Measurements from ENCODE around the gene EPHA2.
"Not testable (repeated sequence)": the region's sequence is repeated elsewhere in the genome, so short reads cannot be mapped to it uniquely, and the experiment has no call there.

EPHA2 gene

DNA sequence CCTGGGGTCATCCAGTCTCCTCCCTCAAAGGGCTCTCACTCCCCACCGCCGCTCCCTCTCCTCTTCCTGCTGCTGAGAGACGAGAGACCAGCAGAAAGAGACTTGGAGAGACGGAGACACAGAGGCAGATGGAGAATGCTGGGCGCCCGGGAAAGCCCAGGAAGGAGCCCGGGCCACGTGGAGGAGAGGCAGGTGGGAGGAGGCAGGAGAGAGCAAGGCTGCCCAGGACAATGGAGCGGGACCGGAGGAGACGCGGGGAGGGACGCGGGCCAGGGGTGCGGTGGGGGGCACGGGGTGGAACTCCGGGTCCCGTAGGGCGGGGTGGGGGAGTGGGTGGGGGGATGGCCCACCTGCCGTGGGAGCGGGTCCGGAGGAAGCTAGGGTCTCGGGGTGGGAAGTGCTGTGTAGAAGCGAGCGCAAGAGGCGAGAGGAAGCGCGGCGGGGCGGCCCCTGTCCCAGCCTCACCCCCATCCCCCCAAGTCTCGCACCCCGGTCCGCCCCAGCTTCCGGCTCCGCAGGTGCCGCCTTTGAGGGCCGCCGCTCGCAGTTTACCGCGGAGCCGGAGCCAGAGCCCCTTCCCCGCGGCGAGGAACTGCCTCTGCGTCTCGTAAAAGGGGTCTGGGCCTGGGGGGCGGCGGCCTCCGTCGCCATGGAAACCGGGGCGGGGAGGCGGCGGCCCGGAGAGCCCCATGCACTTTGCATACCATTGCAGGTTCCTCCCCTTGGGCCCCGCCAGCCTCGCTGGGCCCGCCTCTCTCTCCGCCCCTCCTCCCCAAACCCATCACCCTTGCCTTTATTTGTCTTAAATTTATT is 11.7 kb upstream of the EPHA2 start:
- no peak for DNase-seq

DNA sequence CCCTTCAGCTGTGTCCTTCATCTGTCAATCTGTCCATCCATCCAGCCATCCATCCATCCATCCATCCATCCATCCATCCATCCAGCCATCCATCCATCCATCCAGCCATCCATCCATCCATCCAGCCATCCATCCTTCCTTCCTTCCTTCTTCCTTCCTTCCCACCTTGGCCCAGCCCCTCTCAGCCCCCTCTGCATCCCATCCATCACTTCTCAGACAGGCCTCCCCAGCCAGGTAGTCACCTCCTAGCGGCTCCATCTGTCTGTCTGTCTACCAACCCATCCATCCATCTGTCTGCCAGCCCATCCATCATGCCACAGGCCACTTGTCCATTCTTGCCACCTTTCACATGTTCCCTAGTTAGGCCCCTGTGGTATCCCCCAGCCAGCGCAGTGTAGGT is 10.2 kb upstream of the EPHA2 start:
- DNase-seq: no peak

DNA sequence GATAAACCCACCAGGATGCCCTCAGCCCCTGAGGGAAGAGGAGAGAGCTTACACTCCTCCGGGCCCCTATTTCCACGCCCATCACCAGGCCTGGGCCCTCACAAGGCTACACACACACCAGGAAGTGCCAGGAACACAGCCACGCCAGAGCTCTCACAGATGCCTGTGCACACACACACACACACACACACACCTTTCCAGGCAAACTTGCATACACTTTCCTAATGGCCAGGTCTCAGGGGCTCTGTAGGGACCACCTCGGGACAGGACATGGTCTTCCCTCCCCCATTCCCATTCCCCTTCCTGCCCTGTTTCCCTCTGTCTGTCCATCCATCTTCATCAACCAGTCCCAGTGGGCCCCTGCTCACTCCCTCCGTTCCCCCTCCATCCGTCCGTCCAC is 9.7 kb upstream of the EPHA2 start:
- no peak for DNase-seq

DNA sequence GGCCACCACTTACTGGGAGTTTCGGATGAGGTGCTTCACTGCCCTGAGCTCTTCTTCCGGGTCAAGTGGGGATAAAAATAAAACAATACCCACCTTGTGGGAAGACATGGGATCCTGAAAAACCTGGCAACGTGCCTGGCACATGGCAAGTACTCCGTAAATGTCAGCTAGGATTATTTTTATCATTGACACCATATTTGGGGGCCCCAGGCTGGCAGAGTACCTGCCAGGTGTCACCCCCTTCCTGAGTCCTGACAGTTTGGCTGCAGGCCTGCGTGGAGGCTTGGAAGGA is 9.2 kb upstream of the EPHA2 start:
- no peak for DNase-seq

DNA sequence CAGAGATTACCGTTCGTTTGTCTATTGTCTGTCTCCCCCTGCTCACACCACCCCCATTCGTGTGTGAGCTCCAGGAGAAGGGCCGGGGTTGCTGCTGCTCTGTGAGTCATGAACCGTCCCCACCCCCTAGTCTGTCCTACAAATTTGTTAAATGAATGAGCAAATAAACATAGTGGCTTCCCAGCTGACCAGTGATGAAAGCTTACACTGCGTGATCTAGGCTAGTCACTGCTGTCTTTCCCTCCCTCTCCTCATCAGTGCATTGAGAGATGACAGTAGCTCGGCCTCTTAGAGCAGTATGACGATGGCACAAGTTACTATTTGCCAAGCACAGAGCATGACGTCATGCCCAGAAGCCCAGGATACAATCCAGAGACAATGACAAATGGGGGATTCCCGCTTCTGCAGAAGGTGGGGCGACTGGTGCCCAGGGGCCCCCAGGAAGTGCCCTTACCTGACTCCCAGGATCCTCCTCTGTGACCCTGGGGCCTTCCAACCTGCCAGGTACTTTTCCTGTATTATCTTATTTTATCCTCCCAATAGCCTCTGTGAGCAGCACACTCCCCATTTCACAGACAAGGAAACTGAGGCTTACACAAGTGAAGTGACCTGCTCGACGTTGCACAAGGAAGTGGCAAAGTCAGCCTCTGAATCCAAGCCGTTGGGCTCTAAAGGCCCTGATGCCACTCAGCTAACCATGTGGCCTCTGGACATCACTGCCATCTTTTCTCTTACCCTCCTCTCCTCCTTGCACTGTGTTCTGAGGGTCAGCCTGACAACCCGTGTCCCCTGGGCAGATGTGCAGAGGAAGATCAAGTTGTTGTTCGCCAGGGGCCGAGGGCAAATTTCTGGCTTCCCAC is 8.6 kb upstream of the EPHA2 start:
- DNase-seq: peak; percentile 10

DNA sequence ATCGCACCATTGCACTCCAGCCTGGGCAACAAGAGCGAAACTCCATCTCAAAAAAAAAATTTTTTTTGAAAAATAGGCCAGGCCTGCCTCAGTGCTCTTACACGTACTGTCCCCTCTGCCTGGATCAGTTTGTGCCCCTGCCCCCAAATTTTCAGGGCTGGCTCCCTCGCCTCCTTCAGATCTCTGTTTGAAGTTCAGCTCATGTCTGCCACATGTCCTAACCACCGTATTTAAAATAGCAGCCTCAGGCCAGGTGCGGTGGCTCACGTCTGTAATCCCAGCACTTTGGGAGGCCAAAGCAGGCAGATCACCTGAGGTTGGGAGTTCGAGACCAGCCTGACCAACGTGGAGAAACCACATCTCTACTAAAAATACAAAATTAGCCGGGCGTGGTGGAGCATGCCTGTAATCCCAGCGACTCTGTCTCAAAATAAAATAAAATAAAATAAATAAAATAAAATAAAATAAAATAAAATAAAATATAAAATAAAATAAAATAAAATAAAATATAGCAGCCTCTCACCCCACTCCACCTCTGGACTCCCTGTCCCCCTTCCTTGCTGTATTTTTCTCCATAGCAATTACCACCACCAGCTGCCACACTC is 7.8 kb upstream of the EPHA2 start:
- DNase-seq: not testable (repeated sequence)

DNA sequence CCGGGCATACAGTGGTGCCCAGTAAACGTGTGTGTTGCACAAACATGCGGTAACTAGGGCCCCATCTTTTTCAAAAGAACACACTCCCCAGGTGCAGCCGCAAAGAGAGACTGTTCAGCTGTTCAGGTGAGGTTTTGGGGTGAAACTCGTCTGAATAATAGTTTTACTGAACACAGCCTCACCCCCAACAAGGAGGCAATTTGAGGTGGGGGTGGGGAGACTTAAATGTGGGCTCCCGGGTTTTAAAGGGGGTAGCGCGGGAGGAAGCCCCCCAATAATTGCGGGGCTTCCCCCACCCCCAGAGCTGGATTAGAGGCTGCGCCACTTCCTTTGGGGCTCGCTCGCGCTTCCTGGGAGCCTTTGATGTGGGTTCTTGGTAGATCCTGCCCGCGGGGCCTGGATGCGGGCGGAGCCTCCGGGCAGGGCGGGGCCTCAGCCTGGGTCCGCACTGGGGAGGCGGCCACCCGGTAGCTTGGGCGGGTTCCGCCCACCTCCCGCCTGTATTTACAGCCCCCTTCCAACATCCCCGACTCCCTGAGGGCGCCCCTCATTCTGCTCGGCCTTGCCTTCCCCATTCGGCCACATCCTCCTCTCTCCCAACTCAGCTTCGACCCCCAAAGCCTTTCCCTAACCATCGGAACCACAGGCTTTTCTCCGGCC is 6.4 kb upstream of the EPHA2 start:
- DNase-seq: no peak

DNA sequence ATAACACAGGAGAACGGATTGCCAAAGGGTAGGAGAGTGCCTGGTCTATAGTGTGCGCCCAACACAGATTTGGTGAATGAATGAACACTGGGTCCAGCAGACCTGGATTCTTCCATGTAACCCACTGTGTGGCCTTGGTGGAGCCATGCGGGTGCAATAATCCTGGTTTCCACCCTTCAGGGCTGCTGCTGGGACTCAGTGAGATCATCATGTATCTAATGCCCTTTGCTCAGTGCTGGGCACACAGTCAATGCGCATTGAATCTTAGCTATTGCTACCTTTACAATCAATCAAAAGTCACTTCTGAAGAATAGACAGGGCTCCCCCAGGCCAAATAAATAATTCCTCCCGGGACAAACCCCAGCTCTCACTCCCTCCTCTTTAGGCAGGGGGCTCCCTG is 5.8 kb upstream of the EPHA2 start:
- DNase-seq: no peak

DNA sequence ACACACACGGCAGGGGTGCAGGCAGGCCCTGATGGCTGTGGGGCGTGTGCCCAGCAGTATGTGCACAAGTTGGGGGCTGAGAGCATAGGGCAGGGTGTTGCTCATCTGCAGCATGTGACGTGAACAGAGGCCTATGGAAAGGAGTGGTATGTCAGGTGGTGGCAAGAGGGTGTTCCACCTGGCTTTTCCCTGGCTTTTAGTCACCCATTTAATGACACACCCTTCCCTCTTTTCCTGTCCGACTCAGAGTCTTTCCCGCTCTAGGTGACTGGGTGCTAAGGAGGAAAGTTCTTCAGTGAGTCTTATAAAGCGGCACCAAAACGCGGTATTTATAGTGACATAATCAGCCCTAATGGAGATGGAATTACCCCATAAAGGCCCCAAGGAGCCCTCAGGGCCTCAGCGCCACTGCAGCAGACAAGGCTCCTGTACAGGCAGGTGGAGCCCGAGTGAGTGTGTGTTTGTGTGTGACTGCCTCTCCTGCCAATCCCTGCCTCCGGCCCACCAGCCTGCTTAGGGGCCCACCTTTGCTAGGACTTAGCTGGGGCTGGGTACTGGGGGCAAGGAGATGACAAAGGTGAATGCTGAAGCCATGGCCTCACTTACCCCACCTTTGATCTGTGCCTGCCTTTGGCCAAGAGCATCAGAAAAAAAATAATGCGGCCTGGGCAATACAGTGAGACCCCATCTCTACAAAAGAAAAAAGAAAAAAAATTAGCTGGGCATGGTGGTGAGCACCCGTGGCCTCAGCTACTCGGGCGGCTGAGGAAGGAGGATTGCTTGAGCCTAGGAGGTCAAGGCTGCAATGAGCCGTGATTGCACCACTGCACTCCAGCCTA is 3.3 kb upstream of the EPHA2 start:
- DNase-seq: no peak

DNA sequence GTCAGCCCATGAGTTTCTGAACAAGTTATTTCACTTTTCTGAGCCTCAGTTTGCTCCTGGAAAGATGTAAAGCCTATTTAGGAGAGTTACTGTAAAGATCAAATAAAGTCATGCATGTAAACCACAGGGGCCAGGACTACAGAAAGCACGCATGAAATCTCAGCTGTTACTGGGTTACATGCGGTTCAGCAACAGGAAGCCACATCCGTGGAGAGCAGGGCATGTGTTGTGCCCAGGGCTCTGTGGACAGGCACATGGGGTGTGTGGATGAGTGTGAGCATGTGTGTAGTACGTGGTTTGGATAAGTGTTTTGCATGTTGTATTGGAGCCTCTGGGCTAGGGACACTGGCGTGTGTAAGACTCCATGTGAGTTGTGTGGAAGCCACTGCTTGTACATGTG is 2.2 kb upstream of the EPHA2 start:
- DNase-seq: no peak

DNA sequence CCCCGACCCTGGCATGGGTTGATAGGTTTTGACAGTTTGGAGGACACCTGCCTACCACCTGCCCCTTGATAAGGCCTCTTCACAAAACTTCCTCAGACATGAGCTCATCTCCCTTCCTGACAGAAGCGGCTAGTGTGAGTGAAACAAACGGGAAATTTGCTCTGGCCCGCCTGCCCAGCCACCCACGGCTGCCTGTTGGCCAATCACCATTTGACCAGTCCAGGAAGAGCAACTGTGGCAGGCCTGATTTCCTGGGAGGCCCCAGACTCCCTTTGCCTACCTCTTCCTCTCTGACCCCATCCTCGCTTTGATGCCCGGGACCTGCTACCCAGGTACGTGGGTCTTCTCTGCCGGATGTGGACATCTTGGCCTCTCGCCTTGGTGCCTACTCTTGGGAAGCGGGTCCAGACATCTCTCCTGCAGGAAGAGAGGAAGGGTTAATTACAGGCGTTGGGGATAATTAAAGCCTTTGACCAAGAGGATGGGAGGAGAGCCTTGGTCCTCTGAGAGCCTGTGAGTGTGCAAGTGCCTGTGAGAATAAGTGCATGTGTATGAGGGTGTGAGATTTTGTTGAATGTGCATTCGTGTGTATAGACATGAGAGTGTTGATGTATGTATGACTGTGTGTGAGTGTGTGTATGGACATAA is 1.1 kb upstream of the EPHA2 start:
- DNase-seq: no peak

DNA sequence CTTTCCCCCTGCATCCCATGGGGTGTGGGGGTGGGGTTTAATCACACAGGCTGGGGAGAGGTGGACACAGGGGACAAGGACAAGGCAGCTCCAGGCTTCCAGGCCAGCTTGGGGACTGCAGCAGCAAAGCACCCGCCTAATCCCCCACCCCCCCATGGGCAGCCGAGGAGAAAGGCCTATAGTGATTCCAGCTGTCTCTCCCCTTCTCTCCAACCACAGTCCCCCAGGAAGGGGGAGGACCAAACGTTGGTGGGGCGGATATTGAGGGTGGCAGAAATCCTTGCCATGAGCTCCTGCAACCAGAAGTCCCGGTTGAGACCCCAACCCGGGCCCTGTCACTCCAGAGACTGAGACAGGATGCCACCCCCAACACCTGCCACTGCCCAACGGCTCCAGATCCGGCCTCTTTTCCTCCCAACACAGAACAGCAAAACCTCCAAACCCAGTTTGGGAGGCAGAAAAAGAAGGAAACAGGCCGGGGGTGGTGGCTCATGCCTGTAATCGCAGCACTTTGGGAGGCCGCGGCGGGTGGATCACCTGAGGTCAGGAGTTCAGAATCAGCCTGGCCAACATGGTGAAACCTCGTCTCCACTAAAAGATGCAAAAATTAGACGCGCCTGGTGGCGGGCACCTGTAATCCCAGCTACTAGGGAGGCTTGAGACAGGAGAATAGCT is 1.7 kb downstream of the EPHA2 start:
- DNase-seq: no peak

DNA sequence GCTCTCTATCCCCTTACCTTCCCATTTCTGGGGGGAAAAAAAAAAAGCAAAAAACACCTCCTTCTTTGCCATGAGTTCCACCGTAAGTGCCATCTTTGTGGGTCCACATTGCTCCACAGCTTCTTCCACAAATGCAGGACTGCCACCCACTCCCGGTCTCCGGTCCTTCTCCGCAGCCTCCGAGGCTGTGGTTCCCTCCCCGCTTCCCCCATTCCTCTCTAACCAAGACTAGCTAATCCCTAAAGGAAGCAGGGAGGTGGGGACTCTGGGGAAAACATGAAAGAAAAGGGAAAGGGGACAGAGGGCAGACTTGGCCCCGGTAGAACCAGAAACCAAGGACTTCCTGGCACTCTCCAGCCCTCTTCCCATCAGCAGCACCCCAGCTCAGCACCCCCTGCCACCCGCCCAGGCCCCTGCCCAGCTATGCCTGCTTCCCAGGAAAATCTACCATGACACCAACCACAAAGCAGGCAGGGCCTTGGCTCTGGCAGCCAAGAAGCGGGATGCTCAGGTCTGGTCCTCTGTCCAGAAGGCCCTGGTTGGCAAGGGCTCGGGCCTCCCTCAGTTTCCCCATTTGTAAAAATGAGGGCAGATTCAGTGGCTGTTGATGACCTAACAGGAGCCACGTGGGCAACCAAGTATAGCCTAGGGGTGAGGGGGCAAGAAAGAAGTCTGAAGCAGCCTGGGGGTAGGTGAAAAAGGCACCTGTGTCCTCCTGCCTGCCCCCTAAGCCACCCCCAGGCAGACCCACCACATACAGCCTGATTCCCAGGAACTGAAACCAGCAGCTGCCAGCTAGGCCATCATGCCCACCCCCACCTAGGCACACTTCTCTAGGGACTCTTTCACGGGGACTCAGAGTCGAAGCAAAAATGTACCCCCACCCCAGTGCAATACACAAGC is 2.5 kb downstream of the EPHA2 start:
- DNase-seq: no peak

DNA sequence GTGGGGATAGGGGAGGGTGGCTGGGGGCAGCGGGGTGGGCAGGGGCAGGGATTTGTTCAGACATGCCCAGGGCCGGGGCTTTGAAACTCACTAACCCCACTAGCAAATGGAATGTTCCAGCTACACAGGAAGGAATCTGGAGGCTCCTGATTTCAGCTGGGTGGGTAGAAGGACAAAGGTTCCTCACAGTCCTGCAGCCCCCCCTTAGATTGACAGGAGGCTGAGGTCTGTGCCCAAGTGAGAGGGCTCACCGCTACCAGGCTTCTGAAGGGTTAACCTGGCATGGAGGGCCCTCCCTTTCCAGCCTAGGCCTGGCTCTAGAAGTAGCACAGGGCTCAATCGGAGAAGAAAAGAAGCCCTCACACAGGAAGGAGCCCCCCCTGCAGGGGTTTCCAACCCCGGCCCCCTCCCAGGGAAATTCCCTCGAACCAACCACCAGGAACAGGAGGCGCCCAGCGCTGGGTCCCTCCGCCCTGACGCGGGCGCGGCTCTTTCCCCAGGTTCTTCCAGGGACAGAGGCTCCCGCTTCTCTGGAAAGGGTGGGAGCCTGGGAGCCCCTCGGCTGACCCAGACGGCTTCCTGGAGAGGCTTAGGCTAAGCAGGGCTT is 3.3 kb downstream of the EPHA2 start:
- no peak for DNase-seq

DNA sequence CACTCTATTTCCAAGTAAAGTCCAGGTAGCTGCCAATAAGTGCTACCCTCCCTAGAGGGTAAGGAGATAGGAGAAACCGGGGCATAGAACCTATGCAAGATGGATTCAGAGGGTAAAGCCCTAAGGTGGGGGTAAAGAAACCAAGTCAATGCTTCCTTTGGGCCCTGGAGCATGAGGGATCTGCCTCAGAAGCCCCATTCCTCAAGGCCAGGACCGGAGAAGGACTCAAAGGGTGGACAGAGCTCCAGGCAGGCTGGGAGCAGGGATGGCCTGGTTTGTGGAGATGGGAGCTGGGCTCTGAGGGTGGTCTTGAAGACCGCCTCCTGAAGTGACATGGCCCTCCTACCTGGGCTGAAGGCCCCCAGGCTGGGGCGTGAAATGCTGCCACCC is 3.9 kb downstream of the EPHA2 start:
- DNase-seq: no peak

DNA sequence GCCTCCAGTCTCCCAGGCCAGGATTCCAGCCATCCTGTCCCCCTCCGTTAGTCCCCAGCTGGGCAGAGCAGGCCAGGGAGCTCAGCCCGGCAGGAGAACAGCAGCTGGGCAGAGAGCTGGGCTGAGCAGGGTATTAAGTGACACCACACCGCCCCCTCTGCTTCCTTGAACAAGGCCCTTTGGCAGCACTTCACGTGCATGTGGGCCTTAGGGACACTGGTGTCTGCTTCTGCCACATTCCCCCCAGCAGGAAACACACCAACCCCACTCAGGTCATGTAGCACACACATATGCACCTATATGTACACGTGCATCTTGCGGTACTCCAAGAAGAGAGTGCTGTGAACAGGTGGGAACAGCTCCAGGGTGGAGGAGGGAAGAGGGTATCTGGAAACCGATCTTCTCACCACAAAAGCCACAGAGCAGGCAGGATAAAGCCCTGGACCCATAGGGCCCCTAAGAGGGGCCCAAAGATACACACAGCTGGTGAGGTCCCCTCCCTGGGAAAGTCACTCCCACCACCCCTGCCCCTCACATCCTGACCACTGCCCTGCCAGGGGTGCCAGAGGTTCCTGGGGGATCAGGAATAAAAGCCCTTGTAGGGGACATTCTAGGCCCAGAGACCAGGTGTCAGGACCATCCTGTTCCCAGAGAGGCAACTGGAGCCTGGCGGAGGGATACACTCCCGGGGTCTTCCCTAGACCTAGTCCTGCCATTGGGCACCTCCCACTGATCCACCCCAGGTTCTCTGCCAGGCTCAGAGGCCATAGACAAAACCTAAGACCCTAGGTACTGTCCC is 4.5 kb downstream of the EPHA2 start:
- no peak for DNase-seq

DNA sequence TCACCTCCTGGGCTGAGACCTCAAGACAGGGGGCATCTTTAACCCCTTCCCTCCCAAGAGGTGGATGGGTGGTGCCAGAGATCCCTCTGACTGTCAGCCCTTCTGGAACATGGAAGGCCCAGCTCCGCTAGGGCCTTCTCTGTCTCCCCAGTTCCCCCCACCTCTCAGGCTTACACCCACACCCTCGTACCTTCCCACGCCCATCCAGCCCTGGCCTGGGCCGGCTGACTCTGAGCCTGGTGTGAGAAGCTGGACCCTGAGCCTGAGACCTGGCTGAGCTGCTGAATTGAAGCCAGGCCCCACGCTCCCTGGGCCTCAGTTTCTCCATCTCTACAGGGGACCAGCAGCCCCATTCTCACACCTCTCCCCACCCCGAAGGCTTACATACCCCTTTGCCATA is 5.4 kb downstream of the EPHA2 start:
- DNase-seq: no peak

DNA sequence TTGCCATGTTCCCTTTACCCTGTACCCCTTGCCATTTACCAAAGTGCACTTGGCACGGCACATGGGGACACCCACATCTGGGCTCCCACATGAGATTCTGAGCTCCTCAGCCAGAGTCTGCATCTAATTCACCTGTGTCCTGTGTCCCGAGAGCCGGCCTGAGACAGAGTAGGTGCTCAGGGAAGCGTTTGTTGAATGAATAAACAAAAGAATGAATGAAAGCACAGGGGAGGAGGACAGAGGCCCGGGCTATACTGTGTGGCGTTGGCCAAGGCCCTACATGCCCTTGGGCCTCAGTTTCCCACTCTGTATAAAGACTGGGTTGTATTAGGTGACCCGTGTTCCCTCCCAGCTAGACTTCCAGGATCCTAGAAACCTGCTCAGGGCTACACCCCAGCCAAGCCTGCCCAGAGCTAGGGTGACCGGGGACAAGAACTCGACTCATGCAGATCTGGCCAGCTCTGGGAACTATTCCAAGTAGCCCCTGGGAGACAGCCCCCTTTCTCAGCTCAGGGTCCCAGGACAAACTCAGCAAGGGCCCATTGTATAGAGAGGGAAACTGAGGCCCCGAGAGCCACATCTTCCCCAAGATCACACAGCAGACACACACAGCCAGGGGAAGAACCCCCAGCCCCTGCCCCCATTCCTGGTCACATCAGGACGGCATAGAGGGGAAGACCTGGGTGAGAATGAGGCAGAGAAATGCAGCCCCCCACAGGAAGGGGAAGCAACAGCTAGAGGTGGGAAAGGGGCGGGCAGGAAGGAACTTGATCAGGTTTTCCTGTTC is 6.0 kb downstream of the EPHA2 start:
- DNase-seq: no peak

Data from NCI-H446 treated with DMSO at 0.1 percent for 48 hours (cell line).